Heart left ventricle (tissue), 13 donors: Measurements from ENCODE around the gene WWOX.

ENCODE experiments used
- POLR2A ChIP-seq, 2 donors: fragments of 450-650 bp; IDR thresholded peaks; one replicate each; pipeline ENCODE4 v1.6.1; 2017; ENCODE audit warnings: antibody characterized with exemption in 2 of 2, mild to moderate bottlenecking in 2 of 2, moderate library complexity in 2 of 2
- TF ChIP-seq, protein P1 (sequence below), 12 donors: fragments of 200-600 bp; sonication (generic) in 4 of 12; IDR thresholded peaks; one replicate each; pipeline versions ENCODE4 v1.5.0 to v1.8.0; 2018 to 2022; ENCODE audit warnings: antibody characterized with exemption in 12 of 12, mild to moderate bottlenecking in 5 of 12
- donor health status: ischemic (EF 13 %, LVEDD 7.1; RV severe dilation, severe dysfunction).
- donor health status: DM: no; HTN: yes; CAD: no.
- donor health status: DM: no; HTN: no; CAD: no.
- donor health status: ischemic (EF 25% LVEDD 6.9; RV normal size, moderate dysfunction).
- donor health status: ischemic (EF 25% LVEDD 5.7; RV mildly dilated, moderate dysfunction).
- donor health status: ischemic (EF 35%, LVEDD 5.7; RV mildly dilated, moderate dysfunction).
- donor health status: nonischemic (EF 11% LVEDD 7.7; RV severe dilation, severe dysfunction).
- donor health status: DM: yes; HTN: yes; CAD: no.
- donor health status: PGD.
- donor health status: ischemic (EF 29% LVEDD 5.4; RV normal size, mild dysfunction).
- donor health status: nonischemic (EF 23%, LVEDD 6.1; RV moderate dilation, normal function).

DNA sequence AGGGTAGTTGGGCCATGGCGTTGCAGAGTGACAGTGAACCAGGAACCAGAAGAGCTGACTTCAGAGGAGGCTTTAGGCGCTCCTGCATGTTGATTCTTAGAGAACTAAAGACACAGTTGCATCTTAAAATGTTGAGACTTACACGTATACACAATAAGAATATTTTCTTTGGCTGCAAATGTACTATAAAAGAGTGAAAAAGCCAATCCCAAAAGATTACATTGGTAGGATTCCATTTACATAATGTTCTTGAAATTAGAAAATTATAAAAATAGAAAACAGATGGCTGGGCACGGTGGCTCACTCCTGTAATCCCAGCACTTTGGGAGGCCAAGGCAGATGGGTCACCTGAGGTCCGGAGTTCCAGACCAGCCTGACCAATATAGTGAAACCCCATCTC lies 738.8 kb downstream of the WWOX start:
- TF ChIP-seq, protein P1, sequence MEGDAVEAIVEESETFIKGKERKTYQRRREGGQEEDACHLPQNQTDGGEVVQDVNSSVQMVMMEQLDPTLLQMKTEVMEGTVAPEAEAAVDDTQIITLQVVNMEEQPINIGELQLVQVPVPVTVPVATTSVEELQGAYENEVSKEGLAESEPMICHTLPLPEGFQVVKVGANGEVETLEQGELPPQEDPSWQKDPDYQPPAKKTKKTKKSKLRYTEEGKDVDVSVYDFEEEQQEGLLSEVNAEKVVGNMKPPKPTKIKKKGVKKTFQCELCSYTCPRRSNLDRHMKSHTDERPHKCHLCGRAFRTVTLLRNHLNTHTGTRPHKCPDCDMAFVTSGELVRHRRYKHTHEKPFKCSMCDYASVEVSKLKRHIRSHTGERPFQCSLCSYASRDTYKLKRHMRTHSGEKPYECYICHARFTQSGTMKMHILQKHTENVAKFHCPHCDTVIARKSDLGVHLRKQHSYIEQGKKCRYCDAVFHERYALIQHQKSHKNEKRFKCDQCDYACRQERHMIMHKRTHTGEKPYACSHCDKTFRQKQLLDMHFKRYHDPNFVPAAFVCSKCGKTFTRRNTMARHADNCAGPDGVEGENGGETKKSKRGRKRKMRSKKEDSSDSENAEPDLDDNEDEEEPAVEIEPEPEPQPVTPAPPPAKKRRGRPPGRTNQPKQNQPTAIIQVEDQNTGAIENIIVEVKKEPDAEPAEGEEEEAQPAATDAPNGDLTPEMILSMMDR (IDR thresholded peaks at IDR 0.05): no peak
- no peak for TF ChIP-seq POLR2A (IDR thresholded peaks at IDR 0.05)
